ENCODE measurements around the gene CCL1.
A peak's percentile ranks its signal among the peaks of the same experiment; 100 is the strongest.

CCL1 gene

DNA sequence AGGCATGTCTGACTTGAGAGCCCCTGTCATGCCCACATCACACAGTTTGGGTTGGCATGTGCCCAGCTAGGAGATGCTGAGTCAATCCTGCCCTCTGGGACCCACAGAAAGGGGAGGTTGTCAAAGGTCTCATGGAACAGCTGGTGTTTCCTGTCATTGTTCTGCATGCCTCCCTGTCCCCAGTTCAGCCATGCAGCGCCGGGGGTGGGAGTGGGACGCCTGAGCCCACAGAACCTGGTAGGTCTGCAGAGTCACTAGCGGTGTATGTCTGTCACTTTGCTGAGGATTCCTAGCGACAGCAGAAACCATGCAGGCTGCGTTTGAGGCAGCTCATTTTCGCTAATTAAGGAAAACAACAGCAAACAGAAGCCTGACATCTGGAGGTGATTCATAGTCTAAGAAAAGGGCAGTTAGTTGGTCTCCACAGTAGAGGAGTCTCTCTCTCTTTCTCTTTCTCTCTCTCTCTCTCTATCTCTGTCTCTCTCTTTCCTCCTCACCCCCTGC is 19.6 kb upstream of the CCL1 start:
- peak; percentile 30 for DNase-seq

DNA sequence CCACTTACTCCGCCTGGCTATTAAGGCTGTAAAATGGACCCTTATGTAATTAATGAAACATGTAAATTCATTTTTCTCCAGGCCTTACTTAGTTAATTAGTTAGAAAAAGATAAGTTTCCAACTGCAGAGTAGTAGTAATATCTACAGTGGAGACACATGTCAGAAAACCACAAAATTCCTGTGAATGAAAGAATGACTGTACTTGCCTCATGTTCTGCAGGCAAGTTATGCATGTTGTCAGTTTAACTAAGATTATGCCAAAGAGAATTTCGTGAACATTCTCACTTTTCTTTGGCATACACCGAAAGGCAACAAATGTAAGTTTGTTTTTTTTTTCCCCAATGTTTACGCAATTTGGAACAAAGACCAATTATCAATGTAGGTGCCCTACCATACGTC is 16.8 kb upstream of the CCL1 start:
- no peak for DNase-seq

DNA sequence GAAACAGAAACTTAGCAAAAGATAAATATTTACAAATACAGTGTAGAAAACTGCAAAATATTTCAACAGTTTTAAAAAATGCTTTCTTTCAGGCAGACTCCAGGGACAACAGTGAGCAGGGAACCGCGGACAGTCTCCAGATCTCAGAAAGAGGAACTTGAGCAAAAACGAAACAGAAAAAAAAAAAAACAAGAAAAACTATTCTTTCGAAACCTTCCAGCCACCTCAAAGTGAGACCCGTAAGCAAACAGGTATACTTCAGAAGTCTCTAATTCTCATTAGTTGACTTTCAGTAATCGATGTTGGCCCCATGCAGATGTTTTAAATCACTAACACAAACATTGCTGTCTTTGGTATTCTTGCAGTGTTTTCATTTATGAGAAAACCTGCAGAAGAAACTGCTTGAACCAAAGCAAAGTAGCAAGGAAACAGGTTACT is 15.7 kb upstream of the CCL1 start:
- peak; percentile 7 for DNase-seq

DNA sequence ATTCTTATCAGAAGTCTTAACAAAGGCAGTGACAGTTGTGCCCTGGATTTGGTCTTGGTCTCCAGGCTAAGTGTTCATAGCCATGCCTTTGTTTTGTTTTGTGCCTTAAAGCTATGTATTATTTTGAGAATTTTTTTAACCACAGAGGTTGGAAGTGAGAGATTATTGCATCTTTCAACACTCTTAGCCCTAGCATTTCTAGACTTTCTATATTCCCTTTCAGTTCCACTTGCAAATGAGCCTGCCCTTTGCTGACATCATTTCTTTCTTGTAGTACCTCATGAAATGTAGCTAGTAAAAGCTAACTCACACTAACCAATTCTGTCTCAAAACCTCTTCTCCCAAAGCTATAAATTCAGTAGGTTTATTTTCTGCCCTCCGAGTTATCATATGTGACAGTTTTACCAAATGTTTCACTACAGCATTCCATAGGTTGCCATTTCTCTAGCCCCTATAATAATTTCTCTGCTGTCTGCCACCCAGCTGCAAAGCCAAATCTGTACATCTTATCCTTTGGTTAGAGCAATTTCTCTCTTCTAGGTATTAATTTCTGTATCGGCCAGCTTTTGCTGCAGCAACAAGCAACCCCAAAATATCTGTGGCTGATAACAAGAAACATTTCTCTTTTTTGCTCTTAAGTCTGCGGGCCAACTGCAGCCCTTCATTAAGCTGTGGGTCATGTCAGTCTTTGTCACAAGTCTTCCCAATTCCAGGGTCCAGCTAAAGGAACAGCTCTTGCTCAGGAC is 14.2 kb upstream of the CCL1 start:
- no peak for DNase-seq

DNA sequence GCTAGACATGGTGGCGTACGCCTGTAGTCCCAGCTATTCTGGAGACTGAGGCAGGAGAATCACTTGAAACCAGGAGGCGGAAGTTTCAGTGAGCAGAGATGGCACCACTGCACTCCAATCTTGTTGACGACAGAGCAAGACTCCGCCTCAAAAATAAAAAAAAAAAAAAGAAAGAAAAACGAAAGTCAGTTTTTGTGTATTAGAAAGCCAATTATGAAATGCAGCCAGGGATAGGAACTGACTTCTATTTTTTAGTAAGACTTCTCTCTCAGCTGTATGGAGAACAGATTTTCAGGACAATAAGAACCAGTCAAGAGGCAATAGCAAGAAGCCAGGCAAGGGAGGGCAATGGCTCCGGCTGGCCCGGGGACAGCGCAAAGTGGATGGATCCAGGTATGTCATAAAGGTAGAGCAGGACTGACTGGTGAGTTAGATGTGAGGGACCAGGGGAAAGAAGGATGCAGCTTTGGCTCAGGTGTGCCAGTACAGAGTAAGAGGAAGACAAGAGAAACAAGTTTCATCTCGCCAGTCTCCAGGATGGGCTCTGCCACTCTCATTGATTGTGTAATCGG is 12.5 kb upstream of the CCL1 start:
- no peak for DNase-seq

DNA sequence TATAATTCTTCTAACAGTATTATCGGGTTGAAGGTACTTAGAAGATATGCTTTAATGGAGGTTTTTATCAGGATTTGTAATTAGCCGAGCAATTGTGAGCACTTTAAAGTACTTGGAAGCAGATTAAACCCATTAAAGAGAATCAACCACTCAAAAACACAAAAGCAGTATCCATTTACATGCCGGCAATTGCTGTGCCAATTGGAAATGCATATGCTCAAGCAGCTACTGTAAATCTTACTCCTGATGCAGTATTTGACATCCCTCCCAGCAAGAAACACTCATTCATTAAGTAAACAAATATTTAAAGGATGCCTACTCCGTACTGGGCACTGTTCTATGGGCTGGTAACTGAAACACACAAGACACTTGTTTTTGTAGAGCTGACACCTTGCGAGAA is 11.4 kb upstream of the CCL1 start:
- DNase-seq: no peak

DNA sequence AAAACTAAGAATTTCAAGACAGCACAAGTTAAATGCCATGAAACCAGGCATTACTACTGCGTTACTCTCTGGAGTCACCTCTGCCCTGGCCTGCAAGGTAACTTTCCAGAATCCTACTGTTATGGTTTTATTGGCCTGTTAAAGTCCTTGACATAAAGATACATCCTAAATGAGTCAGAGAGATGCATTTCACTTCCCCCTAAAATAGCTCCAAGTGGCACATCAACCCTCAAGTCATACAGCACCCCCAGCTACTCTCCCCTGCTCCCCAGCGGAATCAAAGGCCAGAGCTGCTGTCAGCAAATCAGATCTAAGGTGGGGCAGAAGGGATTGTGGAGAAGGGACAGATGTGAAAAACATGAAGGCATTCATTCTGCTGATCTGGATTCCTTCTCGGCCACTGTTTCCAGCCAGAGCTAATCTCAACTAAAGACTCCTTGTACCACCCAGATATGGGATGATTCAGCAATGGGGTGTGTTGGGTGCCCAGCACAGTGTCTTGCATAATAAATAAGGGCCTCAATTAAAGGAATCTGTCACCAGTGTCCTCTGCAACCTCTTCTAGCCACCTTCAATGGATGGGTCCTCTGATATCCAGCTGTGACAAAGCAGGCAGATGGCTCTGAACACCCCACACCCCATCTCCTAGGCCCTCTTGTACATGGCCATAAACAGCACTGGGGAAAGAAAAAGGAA is 8.5 kb upstream of the CCL1 start:
- no peak for DNase-seq

DNA sequence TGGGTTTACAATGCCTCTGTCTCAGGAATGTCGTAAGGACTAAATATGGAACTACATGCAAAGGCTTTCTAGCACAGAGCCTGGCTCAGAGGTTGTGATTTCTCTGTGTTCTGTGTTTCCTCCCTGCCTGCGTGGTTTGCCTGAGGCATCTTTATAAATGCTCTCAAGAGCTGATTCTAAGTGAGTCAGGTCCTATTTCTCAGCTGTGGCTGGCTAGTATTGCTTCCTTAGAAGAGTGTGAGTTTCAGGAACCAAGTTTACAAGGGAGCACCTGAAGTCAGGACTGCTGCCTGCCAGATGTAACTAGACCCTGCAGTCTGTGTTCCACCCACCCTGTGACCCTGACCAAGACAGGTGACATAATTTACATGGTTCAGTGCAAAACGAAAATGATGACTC is 8.0 kb upstream of the CCL1 start:
- DNase-seq: no peak

DNA sequence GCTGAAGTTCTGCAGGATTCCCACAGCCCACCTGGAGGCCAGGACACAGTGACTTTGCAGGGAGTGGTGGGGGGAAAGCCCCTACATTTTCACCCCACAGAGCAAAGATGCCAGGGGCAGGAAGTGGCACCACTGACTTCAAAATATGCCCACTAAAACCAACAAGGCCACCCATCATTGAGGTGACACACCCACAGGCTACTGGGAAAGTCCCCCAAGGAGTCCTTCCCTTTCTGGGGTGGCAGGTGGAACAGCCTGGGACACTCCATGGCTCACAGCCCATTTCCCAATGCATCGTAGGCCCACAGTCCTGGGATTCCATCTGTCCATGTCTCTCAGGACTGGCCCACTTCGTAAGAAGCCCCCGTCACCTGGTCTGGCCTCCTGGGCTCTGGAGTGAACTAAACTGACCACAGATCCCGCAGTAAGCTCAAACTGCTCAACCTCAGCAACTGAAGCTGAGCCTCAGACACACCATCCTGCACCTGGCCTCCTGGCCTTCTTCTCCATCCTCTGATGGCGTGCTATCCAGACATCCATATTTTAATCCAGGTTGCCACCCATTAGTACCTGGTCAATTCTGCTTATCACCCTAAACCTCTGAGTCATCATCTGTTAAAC is 7.5 kb upstream of the CCL1 start:
- no peak for DNase-seq

DNA sequence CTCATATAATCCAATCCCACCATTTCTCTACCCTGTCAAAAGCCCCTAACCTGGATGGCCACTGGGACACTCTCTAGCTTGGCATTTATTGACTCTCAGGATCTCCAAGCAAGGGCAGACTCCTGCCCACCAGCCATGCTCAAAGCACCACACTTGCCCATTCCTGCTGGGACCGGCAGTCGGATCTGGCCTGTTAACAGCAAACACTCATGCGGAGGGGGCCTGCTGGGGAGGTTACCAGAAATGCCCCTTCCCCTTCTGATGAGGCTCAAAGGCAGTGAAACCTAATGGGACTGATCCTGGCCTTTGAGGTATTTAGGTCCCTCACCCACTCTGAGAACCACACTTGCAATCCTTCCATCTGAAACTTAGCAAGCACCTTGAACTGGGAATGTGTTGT is 6.5 kb upstream of the CCL1 start:
- no peak for DNase-seq

DNA sequence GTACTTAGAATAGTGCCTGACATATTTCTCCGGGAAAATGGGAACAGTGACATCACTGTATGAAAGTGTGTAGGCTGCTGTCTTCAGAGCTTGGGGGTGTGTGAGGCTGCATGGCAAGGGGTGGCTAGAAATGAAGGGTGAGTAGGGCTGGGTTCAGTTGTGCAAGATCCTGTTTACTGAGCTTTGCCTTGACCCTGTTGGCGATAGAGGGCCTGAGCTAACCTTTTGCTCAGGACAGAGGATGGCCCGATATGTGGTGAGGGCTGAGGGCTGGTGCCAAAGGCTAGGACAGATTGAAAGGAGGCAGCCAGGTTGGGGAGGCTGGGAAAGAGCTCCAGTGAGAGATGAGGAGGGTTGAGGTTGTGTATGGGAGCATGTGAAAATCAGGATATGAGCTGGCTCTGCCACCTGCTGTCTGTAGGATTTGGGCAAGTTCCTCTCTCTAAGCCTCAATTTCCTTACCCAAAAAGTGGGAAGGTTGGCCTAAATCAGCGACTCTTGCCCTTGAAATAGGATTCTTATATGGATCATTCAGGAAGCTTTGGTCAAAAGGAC is 6.0 kb upstream of the CCL1 start:
- DNase-seq: no peak

DNA sequence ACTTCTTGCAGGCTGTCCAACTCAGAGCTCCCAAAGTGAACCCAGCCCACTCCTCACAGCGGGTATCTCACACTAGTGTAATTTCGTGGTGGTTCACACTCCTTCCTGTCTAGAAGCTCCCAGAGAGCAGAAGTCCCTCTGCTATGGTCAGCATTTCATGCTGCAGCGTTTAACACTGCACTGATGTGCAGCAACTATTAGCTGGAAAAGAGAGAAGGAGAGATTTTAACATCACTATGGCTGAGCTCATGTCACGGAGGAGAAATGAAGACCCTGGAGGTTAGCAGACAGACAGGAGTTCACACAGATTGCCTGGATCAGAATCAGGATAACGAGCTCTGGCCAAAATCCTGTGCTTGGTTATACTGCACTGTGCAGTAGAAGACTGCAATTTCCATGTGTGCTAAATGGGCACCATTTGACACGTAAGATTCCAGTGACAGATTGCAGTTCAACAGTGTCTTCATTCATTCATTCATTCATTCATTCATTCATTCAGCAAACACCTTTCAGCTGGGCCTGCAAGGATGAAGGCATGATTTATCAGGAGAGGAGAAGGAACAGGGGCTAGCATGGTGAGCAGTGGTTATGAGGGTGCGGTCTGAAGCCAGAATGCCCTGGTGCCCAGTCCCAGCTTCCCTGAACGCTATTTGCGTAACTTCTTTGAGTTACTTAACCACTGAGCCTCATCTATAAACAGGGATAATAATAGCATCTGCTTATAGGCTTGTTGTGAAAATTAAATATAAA is 5.3 kb upstream of the CCL1 start:
- no peak for DNase-seq

DNA sequence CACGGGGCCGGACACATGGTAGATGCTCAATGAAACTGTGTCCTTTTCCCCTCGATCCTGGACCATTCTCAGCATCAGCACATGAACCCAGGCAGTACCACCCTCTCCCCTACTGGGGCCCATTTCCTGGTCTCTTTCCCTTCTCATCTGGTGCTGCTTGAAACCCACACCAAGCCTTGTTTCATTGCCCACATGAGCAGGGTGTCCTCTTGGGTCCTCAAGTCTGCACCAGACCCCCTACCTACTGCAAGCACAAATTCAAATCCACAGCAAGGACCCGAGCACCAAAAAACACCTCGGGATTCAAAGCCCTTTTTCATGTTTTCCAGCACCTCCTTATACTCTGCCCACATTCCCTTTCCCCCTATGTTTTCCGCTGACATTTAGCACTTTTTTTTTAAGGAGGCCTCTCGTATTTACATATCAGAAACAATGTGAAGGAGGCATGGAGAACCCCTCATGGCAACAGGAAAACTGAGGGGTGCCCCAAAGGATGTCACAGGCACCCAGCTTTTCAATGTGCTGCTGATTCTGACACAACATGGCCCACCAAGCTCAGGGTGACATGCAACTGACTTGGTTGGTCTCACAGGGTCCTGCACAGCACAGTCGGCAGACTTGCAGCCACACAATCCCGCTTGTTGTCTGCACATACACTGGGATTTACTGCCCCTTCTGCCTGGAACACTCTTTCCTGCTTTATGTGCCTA is 4.6 kb upstream of the CCL1 start:
- no peak for DNase-seq

DNA sequence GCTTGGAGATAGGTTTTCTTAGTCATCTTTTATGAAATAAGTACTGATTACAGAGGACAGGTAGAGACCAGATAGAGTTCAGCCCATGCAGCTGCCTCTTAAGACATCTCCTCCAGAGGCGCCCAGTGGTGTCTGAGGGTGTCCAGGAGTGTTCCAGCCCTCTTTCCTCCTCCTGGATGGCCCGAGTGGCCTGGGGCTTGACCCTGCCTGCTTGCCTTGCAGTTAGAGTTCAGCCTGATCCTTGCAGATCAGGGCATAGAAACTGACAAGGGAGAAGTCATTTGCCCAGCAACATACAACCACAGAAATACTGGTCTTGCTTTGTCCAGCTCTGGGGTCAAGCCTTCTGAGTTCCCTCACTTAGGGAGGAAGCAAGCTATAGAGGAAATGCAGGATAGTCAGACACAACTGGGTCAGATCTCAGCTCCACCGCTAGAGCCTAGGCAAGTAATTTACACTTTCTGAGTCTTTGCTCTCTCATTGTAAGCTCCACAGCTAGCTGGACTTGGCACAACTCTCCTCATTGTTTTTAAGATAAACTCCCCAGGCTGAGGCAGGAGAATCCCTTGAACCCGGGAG is 3.6 kb upstream of the CCL1 start:
- no peak for DNase-seq

DNA sequence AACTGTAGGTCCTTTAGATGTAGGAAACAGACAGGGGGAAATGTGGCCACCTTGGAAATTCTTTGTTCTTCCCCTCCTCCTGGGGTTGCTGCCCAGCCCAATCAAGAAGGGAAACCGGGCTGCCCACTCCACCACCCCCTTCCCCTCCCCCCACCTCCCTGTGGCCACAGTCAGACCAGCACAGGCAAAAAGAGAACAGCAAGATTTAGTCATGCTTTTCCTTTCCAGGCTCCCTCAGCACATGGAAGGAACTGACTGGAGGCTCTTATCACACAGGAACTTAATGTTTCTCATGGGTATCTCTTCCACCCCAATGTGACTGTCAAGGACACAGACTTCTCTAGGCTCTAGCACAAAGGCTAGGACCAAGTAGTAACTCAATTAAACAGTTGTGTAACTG is 3.0 kb upstream of the CCL1 start:
- no peak for DNase-seq

DNA sequence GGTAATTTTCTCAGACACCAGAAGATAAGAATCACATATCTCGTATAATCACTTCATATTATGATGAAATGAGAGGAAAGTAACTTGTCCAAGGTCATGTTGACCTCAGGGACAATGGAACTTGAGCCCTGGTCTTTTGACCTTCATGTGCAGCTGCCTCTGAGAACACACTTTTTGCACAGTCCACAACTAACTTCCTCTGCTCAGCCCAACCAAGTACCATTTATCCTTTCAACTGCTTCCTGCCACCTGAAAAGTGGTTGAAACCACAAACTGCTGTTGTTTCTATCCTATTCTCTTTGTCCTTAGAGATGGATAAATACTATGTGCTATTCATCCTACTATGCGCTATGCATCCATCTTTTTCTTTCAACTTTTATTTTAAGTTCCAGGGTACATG is 2.3 kb upstream of the CCL1 start:
- no peak for DNase-seq

DNA sequence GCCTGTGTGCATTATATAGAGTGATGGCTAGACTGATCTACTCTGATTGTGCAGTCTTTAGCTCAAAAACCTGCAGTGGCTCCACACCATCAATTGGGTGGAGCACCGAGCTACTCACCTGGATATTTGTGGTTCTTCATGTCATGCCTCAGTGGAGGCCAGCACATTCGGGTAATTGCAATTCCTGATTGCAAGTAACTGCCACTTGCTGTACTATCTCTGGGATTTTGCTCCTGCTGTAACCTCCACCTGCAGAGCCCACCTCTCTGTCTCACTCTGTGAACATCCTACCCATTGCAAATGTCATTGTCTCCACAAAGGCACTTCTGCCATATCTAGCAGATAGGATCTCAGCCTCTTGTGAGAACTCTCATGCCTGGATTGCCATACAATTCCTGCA is 1.7 kb upstream of the CCL1 start:
- no peak for DNase-seq

DNA sequence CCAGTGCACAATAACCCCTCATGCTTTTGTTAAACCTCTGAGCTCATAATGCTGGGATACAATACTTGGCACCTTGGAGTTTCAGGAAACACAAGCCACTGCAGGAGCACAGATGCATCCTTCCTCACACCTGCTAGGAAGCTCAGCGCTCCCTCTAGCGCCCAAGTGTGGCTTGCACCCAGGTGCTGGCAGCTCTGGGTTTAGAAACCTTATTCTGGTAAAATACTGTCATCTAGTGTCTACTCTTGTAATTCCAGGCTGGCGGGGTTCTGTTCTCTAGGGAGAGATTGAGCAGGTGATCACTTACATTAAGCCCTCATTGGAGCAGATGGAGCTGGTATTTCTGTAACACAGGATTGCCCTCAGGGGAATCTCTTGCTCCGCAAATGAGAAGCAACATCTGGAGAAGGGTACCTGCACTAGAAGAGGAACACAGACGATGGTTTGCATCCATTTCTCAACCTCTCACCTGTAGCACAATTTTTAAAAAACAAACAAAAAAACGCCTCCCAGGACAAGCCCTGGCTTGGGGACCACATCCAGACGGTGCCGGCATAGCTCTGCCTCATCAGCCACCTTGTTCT is 1.5 kb downstream of the CCL1 start:
- DNase-seq: peak; percentile 69

DNA sequence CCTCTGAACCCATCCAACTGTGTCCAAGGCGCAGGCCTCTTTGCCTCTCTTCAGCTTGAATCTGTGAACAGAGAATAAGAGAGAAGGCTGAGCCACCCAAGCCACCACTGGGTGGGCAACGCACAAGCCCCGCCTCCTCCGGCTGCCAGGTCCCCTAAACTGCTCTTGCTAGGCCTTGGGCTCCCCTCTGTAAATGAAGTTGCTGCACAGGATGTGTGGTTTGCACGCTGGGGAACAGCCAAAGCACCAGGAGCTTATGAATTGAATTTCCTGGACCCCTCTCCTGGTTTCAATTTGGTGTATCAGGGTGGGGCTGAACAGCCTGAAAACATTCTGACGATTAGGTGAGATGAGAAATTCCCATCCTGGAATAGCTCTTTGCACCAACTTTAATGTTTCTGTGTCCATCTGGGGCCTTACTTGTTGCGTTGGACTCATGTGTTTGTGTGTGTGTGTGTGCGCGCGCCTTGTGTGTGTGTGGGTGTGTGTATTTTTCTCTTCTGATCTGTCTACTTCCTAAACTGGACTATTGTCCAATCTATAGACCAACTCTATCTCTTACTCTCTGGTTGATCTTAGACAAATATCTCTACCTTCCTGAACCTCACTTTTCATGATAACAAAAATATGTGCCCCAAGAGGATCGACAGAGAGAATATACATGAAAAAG is 2.3 kb downstream of the CCL1 start:
- no peak for DNase-seq

DNA sequence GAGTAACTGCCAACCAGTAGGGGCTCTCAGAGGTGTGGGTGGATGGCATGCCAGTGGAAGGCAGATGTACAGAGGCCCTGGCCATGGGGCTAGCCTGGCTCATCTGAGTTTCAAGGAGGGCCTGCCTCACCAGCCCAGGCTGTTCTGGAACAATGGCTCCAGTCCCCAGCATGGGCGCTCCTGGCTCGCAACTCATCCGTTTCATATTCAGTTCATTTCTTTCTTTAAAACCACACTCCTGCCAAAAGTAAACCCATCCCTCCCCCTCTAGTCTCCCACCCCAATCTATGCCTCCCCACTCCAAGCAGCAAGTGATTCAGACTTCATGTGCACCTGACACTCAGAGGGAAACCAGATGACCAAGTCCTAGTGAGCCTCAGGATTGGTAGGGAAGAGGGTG is 4.4 kb downstream of the CCL1 start:
- no peak for DNase-seq

DNA sequence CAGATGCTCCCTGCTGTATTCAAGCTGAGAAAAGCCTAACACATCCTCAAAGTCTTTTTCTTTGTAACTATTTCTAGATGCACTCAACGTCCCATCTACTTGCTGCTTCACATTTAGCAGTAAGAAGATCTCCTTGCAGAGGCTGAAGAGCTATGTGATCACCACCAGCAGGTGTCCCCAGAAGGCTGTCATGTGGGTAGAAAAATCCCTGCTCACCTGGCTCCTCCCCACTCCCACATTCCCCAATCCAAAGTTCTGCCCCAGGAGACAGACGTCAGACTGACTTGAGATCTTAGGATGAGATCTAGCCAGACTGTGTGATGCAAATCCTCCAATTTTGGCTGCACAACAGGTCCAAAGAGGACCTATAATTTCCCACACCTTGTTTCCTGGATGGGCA is 5.6 kb downstream of the CCL1 start:
- DNase-seq: no peak

Data from stimulated activated CD4-positive, alpha-beta T cell treated with anti-CD3 and anti-CD28 coated beads, Interleukin-4, amount 100 ng/mL, for 24 hours (primary cell).